ENCODE measurements around the gene PSMA2. TPM values are rescaled to one million over a fixed set of nuclear protein-coding genes. Genes with fewer than 3 reads are reported as not detected.
A peak's percentile ranks its signal among the peaks of the same experiment; 100 is the strongest.

PSMA2 gene
- total and polyA plus RNA-seq, 4 donors = 50.4 to 108 (median 85.6) TPM

DNA sequence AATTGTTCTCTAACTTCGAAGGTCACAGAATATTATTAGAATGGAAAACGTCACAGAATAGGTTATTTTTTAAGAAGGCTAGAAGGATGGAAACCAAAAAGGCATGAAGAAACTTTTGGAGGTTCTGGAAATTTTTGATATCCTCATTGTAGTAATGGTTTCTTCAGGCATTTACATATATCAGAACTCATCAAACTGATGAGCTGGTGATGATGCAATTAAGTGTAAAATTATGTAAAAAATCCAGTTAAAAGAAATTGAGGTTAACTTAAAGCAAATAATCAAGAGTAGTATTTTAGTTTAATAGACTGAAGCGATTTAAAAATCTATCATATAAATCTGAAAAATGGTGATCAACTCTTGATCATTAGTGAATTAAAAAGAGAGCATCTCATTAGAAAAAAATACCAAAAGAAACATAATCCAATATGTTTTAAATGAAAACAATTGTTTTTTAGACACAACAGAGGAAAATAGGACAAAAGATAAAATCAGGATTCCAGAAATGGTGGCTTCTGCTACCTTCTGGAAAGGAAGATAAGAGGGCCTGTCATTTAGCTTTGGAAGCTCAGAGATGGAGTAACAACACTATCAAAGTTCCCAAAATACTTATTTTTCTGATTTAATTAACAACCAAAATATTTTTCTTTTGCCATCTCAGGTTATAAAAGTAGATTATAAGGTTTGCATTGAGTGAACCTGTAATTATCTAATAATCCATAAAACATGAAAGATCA lies 9.8 kb downstream of the PSMA2 start:
- no peak for ATAC-seq (ENCODE audit: low FRiP score)
- Histone ChIP-seq H3K9me3 (ENCODE audit: control insufficient read depth, low read length) (no peaks in the 10 kb centered on the region), H3K27ac (ENCODE audit: low read depth in 1 of 2, low read length in 2 of 2) (no peak overlapping the region), H3K4me1 (ENCODE audit: control insufficient read depth in 1 of 2, insufficient read depth in 2 of 2, low read length in 2 of 2) (no peaks in the 10 kb centered on the region), H3K4me3 (ENCODE audit: low read length in 2 of 2) (no peak overlapping the region), H3K36me3 (ENCODE audit: control insufficient read depth in 1 of 2, insufficient read depth in 2 of 2, low read length in 1 of 2) (peaks cover 7 to 10% of the 10 kb centered on the region in 2 donors), H3K27me3 (ENCODE audit: control insufficient read depth in 1 of 2, insufficient read depth in 2 of 2, low read length in 1 of 2) (no peaks in the 10 kb centered on the region)
- intact Hi-C loops (cut with DNase I) = no loop called here
- no peak for DNase-seq
- WGBS, 2 donors = 86 to 91% methylated on average over 3 of the region's 3 CpGs

DNA sequence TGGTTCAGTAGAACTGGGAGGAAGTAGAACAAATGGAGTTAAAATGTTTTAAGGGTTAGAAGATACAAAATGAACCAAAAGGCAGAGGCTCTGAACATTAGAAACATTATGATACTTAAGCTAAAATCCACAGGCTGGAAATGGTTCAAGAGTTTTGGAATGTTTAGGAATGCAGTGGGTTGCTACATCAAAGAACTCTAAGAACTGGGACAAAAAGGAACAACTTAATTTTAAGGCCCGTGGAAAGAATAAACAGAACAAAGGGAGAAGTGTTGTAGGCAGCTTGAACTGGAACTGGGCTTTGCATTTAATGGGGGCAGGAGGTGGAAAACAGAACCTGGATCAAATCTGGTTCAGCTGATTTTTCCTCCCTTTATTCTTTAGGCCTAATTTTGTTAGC lies 16.6 kb downstream of the PSMA2 start:
- peaks cover 3% of the 10 kb centered on the region in 2 donors for H3K36me3 ChIP-seq (ENCODE audit: control insufficient read depth in 1 of 2, insufficient read depth in 2 of 2, low read length in 1 of 2)
- intact Hi-C loops (cut with DNase I) = no loop called here
- 2 to 4% methylated on average over 1 of the region's 1 CpG for WGBS, 2 donors
- H3K27me3 ChIP-seq (ENCODE audit: control insufficient read depth in 1 of 2, insufficient read depth in 2 of 2, low read length in 1 of 2) = no peaks in the 10 kb centered on the region
- no peak for DNase-seq
- H3K4me3 ChIP-seq (ENCODE audit: low read length in 2 of 2) = no peak overlapping the region
- peaks cover 0 to 9% of the 10 kb centered on the region in 2 donors for H3K4me1 ChIP-seq (ENCODE audit: control insufficient read depth in 1 of 2, insufficient read depth in 2 of 2, low read length in 2 of 2)
- no peak overlapping the region for H3K27ac ChIP-seq (ENCODE audit: low read depth in 1 of 2, low read length in 2 of 2)
- ATAC-seq (ENCODE audit: low FRiP score) = no peak
- H3K9me3 ChIP-seq (ENCODE audit: control insufficient read depth, low read length) = no peaks in the 10 kb centered on the region

DNA sequence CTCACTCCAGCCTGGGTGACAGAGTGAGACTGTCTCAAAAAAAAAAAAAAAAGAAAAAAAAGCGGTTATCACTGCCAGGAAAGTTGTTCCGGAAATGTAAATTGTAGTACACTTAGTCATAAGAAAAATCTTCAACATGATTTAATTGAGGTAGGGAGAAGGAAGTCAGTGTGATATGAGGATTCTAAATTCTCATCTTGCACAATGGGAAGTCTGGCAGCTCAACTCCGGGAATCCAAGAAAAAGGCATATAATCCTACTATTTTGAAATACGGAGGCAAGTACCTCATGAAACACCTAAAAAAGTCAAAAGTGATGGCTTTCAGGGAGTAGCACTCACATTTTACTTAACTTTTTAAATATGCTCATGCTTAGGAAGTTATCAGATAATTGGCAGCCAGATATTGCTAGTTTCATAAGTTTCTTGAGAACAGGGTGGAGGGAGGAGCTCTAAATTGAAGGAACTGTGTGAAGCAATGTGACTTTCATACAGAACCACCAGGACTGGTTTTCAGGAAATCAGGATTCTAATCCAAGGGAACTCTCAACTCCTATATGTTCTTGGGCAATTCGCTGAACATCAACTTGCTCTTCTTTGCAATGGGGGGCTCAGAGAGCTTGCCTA lies 17.4 kb downstream of the PSMA2 start:
- Histone ChIP-seq H3K27ac (ENCODE audit: low read depth in 1 of 2, low read length in 2 of 2) (no peak overlapping the region), H3K27me3 (ENCODE audit: control insufficient read depth in 1 of 2, insufficient read depth in 2 of 2, low read length in 1 of 2) (no peaks in the 10 kb centered on the region), H3K4me1 (ENCODE audit: control insufficient read depth in 1 of 2, insufficient read depth in 2 of 2, low read length in 2 of 2) (peaks cover 0 to 9% of the 10 kb centered on the region in 2 donors), H3K4me3 (ENCODE audit: low read length in 2 of 2) (no peak overlapping the region), H3K9me3 (ENCODE audit: control insufficient read depth, low read length) (no peaks in the 10 kb centered on the region), H3K36me3 (ENCODE audit: control insufficient read depth in 1 of 2, insufficient read depth in 2 of 2, low read length in 1 of 2) (no peaks in the 10 kb centered on the region)
- ATAC-seq (ENCODE audit: low FRiP score) = no peak
- 51 to 58% methylated on average over 5 of the region's 5 CpGs for WGBS, 2 donors
- no peak for DNase-seq
- intact Hi-C loops (cut with DNase I) = no loop called here

DNA sequence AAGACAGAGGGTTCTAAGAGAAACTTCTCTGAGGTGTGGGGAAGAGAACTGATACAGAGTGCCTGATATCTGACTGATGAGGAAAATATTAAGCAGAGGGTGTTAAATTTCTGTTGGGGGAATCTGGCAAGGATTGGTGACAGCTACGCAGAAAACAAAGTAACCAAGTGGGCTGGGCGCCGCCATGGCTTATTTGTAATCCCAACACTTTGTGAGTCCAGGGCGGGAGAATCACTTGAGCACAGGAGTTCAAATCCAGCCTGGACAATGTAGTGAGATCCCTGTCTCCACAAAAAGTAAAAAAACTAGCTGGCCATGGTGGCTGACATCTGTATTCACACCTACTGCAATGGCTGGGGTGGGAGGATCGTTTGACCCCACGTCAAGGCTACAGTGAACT lies 18.0 kb downstream of the PSMA2 start:
- Histone ChIP-seq H3K27ac (ENCODE audit: low read depth in 1 of 2, low read length in 2 of 2) (no peak overlapping the region), H3K36me3 (ENCODE audit: control insufficient read depth in 1 of 2, insufficient read depth in 2 of 2, low read length in 1 of 2) (no peaks in the 10 kb centered on the region), H3K9me3 (ENCODE audit: control insufficient read depth, low read length) (no peaks in the 10 kb centered on the region), H3K27me3 (ENCODE audit: control insufficient read depth in 1 of 2, insufficient read depth in 2 of 2, low read length in 1 of 2) (no peaks in the 10 kb centered on the region), H3K4me1 (ENCODE audit: control insufficient read depth in 1 of 2, insufficient read depth in 2 of 2, low read length in 2 of 2) (peaks cover 0 to 9% of the 10 kb centered on the region in 2 donors), H3K4me3 (ENCODE audit: low read length in 2 of 2) (no peak overlapping the region)
- ATAC-seq (ENCODE audit: low FRiP score) (no peak), DNase-seq (no peak)
- intact Hi-C loops (cut with DNase I) = no loop called here
- WGBS, 2 donors = 74 to 77% methylated on average over 6 of the region's 6 CpGs

DNA sequence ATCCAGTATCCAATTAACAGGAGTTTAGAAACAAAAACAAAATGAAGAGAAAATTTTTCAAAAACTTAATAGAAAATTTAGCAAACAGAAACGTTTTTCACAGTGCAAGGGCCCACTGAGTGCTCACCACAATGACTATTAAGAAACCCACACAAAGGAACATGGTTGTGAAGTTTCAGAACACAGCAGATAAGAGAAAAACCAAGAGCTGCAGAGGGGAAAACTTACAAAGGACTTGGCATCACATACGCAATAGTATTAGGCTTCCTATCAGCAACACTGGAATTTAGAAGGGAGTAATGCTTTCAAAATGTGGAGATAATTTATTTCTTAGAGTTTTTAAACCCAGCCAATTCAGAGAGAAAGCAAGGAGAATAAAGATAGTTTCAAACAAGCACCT lies 18.4 kb downstream of the PSMA2 start:
- no peaks in the 10 kb centered on the region for H3K9me3 ChIP-seq (ENCODE audit: control insufficient read depth, low read length)
- 54 to 63% methylated on average over 2 of the region's 2 CpGs for WGBS, 2 donors
- H3K27ac ChIP-seq (ENCODE audit: low read depth in 1 of 2, low read length in 2 of 2) = no peak overlapping the region
- H3K4me3 ChIP-seq (ENCODE audit: low read length in 2 of 2) = no peak overlapping the region
- no peaks in the 10 kb centered on the region for H3K27me3 ChIP-seq (ENCODE audit: control insufficient read depth in 1 of 2, insufficient read depth in 2 of 2, low read length in 1 of 2)
- peaks cover 0 to 9% of the 10 kb centered on the region in 2 donors for H3K4me1 ChIP-seq (ENCODE audit: control insufficient read depth in 1 of 2, insufficient read depth in 2 of 2, low read length in 2 of 2)
- DNase-seq = no peak
- intact Hi-C loops (cut with DNase I) = no loop called here
- ATAC-seq (ENCODE audit: low FRiP score) = no peak
- H3K36me3 ChIP-seq (ENCODE audit: control insufficient read depth in 1 of 2, insufficient read depth in 2 of 2, low read length in 1 of 2) = no peaks in the 10 kb centered on the region

DNA sequence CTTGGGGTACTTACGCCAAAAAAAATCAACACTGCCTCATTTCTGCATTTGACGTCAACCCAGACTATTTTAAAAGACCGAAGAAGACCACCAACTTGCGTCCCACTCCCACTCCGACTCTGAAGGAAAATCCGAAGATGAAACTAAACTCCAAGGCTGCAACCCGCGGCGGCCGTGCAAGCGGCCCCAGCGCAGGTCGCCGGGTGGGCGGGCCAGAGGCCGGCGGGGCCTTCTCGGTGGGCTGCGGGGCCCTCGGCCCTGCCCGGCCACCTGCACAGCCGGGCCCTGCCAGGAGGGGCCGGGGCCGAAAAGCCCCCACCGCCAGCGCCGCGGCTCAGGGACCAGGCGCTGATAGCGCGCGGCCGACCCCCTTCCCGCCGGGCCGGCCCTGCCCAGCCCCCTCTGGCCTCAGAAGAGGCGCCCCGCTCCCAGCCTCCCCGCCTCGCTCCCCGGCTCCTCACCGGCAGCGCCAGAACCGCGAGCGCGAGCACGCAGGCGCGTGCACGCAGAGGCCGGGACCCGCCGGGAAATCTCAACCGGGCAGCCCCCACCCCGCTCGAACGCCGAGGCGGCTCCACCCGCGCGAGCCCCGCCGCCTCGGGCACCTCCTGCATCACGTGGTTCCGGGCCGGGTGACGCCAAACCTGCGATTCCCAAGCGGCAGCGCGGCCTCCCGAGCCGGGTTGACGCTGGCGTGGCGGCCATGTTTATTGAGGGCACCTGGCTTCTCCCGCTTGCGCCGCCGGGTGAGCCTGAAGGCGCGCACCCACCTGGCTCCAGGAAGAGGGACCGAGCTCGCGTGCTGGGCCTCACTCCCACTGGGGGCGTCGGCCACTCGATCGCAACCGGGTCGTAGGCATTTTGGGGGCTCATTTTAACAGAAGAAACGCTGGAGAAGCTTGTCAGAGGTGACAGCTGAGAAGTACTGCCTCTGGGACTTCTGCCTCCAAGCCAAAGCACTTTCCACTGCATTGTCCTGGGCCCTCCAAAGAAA lies 20.2 kb downstream of the PSMA2 start, which contains the start of gene C7orf25:
TSS of gene C7orf25 (minus strand) at position 617 of the 994 bp plus-strand sequence. CDS start 1,170 bp downstream, outside the sequence.
- WGBS, 2 donors = 0 to 1% methylated on average over 79 to 95 of the region's 95 CpGs
- no peaks in the 10 kb centered on the region for H3K9me3 ChIP-seq (ENCODE audit: control insufficient read depth, low read length)

DNA sequence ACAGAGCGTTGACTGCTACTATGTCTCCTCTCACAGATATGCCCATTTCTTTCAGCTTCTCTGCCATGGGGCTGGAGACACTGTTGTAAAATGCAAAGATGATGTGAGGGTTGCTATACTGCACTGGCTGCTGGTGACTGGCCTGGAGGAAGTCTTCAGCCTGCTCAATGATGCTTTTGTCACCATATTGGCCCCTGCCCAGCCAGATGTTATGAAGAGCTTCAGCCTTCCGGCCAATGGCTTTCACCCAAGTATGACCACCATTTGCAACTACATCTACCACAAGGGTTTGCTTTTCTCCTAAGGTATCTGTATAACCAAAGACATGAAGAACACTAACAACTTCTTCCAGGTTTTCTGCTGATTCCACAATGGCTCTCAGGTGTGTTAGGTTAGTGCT lies 21.7 kb downstream of the PSMA2 start:
- Histone ChIP-seq H3K4me3 (ENCODE audit: low read length in 2 of 2) (no peak overlapping the region), H3K27ac (ENCODE audit: low read depth in 1 of 2, low read length in 2 of 2) (no peak overlapping the region), H3K9me3 (ENCODE audit: control insufficient read depth, low read length) (no peaks in the 10 kb centered on the region), H3K36me3 (ENCODE audit: control insufficient read depth in 1 of 2, insufficient read depth in 2 of 2, low read length in 1 of 2) (no peaks in the 10 kb centered on the region), H3K4me1 (ENCODE audit: control insufficient read depth in 1 of 2, insufficient read depth in 2 of 2, low read length in 2 of 2) (peaks cover 0 to 9% of the 10 kb centered on the region in 2 donors), H3K27me3 (ENCODE audit: control insufficient read depth in 1 of 2, insufficient read depth in 2 of 2, low read length in 1 of 2) (no peaks in the 10 kb centered on the region)
- ATAC-seq (ENCODE audit: low FRiP score) (no peak), DNase-seq (no peak)
- 96 to 99% methylated on average over 2 of the region's 2 CpGs for whole genome bisulfite sequencing, 2 donors
- intact Hi-C loops (cut with DNase I) = no loop called here

More for the DNA sequence above, 20.2 kb downstream of the PSMA2 start, which contains the start of gene C7orf25:
- no peaks in the 10 kb centered on the region for H3K36me3 ChIP-seq (ENCODE audit: control insufficient read depth in 1 of 2, insufficient read depth in 2 of 2, low read length in 1 of 2)
- peak within 1 kb of the TSS; percentile 69 to 95 for H3K4me3 ChIP-seq (ENCODE audit: low read length in 2 of 2)
- peak; percentile 98 for ATAC-seq (ENCODE audit: low FRiP score)
- H3K4me1 ChIP-seq (ENCODE audit: control insufficient read depth in 1 of 2, insufficient read depth in 2 of 2, low read length in 2 of 2) = peaks cover 0 to 9% of the 10 kb centered on the region in 2 donors
- H3K27me3 ChIP-seq (ENCODE audit: control insufficient read depth in 1 of 2, insufficient read depth in 2 of 2, low read length in 1 of 2) = no peaks in the 10 kb centered on the region
- DNase-seq = peak; percentile 98 to 99
- intact Hi-C loops (cut with DNase I) = no loop called here
- no peak within 1 kb of the TSS for H3K27ac ChIP-seq (ENCODE audit: low read depth in 1 of 2, low read length in 2 of 2)

DNA sequence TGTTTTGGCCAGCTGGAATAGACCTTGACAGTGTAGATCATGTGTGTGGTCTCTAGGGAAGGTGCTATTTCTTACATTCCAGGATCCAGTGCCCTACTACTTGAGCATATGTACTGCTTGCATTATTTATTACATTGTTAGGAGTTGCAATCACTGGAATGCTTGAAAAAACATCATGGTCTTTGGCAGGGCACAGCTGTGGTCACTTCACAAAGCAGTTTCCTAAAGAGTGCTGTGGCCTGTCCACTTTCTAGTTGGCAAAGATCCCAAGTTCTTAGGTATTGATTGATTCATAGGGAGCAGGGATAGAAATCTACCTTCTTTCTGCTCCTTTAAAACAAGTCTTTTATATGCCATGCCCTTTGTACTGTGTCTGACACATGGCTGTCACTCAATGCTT lies 24.7 kb downstream of the PSMA2 start:
- Histone ChIP-seq H3K9me3 (ENCODE audit: control insufficient read depth, low read length) (no peaks in the 10 kb centered on the region), H3K4me1 (ENCODE audit: control insufficient read depth in 1 of 2, insufficient read depth in 2 of 2, low read length in 2 of 2) (peaks cover 0 to 4% of the 10 kb centered on the region in 2 donors), H3K27ac (ENCODE audit: low read depth in 1 of 2, low read length in 2 of 2) (no peak overlapping the region), H3K36me3 (ENCODE audit: control insufficient read depth in 1 of 2, insufficient read depth in 2 of 2, low read length in 1 of 2) (no peaks in the 10 kb centered on the region), H3K4me3 (ENCODE audit: low read length in 2 of 2) (no peak overlapping the region), H3K27me3 (ENCODE audit: control insufficient read depth in 1 of 2, insufficient read depth in 2 of 2, low read length in 1 of 2) (no peaks in the 10 kb centered on the region)
- DNase-seq = no peak
- intact Hi-C loops (cut with DNase I) = no loop called here
- no peak for ATAC-seq (ENCODE audit: low FRiP score)

Data from aorta (tissue), 5 donors.